NT2/D1 (cell line): ENCODE results near the gene LSM14B.
A peak's percentile ranks its signal among the peaks of the same experiment; 100 is the strongest.

Experiments used
- DNase-seq: peaks from one replicate; pipeline ENCODE4 v3.0.0-alpha.2; 2011; ENCODE audit warnings: low read depth, low spot score
- H3K27me3 ChIP-seq: 2 replicates; pipeline ENCODE4 v1.6.0; 2011; ENCODE audit warnings: mild to moderate bottlenecking; ENCODE audit not compliant: insufficient read length, insufficient read depth
- H3K36me3 ChIP-seq: 2 replicates; pipeline ENCODE4 v1.6.1; 2011; ENCODE audit warnings: mild to moderate bottlenecking, low read length, mixed read lengths; ENCODE audit not compliant: insufficient read depth, insufficient read length
- H3K4me1 ChIP-seq: 2 replicates; pipeline ENCODE4 v1.5.1; 2011; ENCODE audit not compliant: insufficient read depth, insufficient read length
- H3K4me3 ChIP-seq: 2 replicates; pipeline ENCODE4 v1.5.1; 2011; ENCODE audit warnings: low read depth; ENCODE audit not compliant: insufficient read length
- H3K9ac ChIP-seq: 2 replicates; pipeline ENCODE4 v1.6.0; 2011; ENCODE audit warnings: low read depth; ENCODE audit not compliant: insufficient read length
- H3K9me3 ChIP-seq: 2 replicates; pipeline ENCODE4 v1.5.1; 2011; ENCODE audit warnings: mild to moderate bottlenecking, low read length; ENCODE audit not compliant: insufficient read depth
- SUZ12 ChIP-seq: IDR thresholded peaks from 2 replicates; pipeline ENCODE4 v1.6.1; 2011; ENCODE audit not compliant: insufficient read length, insufficient read depth; ENCODE audit errors: extremely low read depth
- YY1 ChIP-seq: IDR thresholded peaks from 2 replicates; pipeline ENCODE4 v1.6.1; 2011; ENCODE audit not compliant: insufficient read length, insufficient read depth
- ZNF274 ChIP-seq: IDR thresholded peaks from 2 replicates; pipeline ENCODE4 v1.6.1; 2011; ENCODE audit warnings: mild to moderate bottlenecking, low read depth, low read length

Gene LSM14B

GRCh38 chr20:62136283-62137091 is 14.2 kb downstream of the LSM14B start:
- H3K4me1 ChIP-seq: peaks cover 9% of the 10 kb centered on the region
- peak; percentile 63 for DNase-seq

GRCh38 chr20:62137092-62137384 is 14.8 kb downstream of the LSM14B start:
- TF ChIP-seq SUZ12 (no peak), ZNF274 (no peak)
- no peaks in the 10 kb centered on the region for H3K27me3 ChIP-seq
- no peak overlapping the region for H3K4me3 ChIP-seq
- H3K36me3 ChIP-seq: peaks cover 99% of the 10 kb centered on the region
- peaks cover 11% of the 10 kb centered on the region for H3K4me1 ChIP-seq
- no peak overlapping the region for H3K9ac ChIP-seq
- no peaks in the 10 kb centered on the region for H3K9me3 ChIP-seq
- no peak for DNase-seq

More at GRCh38 chr20:62136283-62137091, 14.2 kb downstream of the LSM14B start:
- Histone ChIP-seq H3K4me3 (no peak overlapping the region), H3K9ac (no peak overlapping the region), H3K9me3 (no peaks in the 10 kb centered on the region), H3K36me3 (peaks cover 99% of the 10 kb centered on the region), H3K27me3 (no peaks in the 10 kb centered on the region)
- TF ChIP-seq YY1: no peak
- no peak for TF ChIP-seq ZNF274
- no peak for TF ChIP-seq SUZ12

GRCh38 chr20:62137478-62138203 is 15.4 kb downstream of the LSM14B start:
- H3K36me3 ChIP-seq: peaks cover 95% of the 10 kb centered on the region
- no peak for DNase-seq
- H3K4me3 ChIP-seq: no peak overlapping the region
- peaks cover 11% of the 10 kb centered on the region for H3K4me1 ChIP-seq
- TF ChIP-seq YY1: no peak
- no peak for TF ChIP-seq ZNF274
- TF ChIP-seq SUZ12: no peak
- no peaks in the 10 kb centered on the region for H3K9me3 ChIP-seq
- H3K9ac ChIP-seq: no peak overlapping the region
- no peaks in the 10 kb centered on the region for H3K27me3 ChIP-seq

GRCh38 chr20:62138204-62138543 is 15.9 kb downstream of the LSM14B start:
- H3K4me3 ChIP-seq: no peak overlapping the region
- H3K9ac ChIP-seq: no peak overlapping the region
- H3K4me1 ChIP-seq: peaks cover 11% of the 10 kb centered on the region
- DNase-seq: no peak
- TF ChIP-seq YY1 (no peak), SUZ12 (no peak), ZNF274 (no peak)
- no peaks in the 10 kb centered on the region for H3K9me3 ChIP-seq
- no peaks in the 10 kb centered on the region for H3K27me3 ChIP-seq
- H3K36me3 ChIP-seq: peaks cover 89% of the 10 kb centered on the region

- Histone ChIP-seq H3K4me1 (peaks cover 11% of the 10 kb centered on the region), H3K36me3 (peaks cover 82% of the 10 kb centered on the region)
- TF ChIP-seq ZNF274 (no peak), YY1 (no peak)
Measured at GRCh38 chr20:62138912-62139311, 16.6 kb downstream of the LSM14B start.

GRCh38 chr20:62139636-62140035 is 17.4 kb downstream of the LSM14B start:
- Histone ChIP-seq H3K9ac (no peak overlapping the region), H3K4me1 (peaks cover 13% of the 10 kb centered on the region), H3K36me3 (peaks cover 75% of the 10 kb centered on the region), H3K9me3 (no peaks in the 10 kb centered on the region), H3K4me3 (no peak overlapping the region), H3K27me3 (peaks cover 5% of the 10 kb centered on the region)
- DNase-seq: no peak
- TF ChIP-seq SUZ12: no peak
- no peak for TF ChIP-seq YY1
- no peak for TF ChIP-seq ZNF274

More at GRCh38 chr20:62138912-62139311, 16.6 kb downstream of the LSM14B start:
- Histone ChIP-seq H3K9me3 (no peaks in the 10 kb centered on the region), H3K4me3 (no peak overlapping the region), H3K9ac (no peak overlapping the region), H3K27me3 (no peaks in the 10 kb centered on the region)
- no peak for DNase-seq

- H3K36me3 ChIP-seq: peaks cover 75% of the 10 kb centered on the region
- TF ChIP-seq SUZ12: no peak
- no peak for TF ChIP-seq ZNF274
- TF ChIP-seq YY1: no peak
- no peak overlapping the region for H3K4me3 ChIP-seq
- no peak for DNase-seq
- H3K4me1 ChIP-seq: peaks cover 15% of the 10 kb centered on the region
- no peaks in the 10 kb centered on the region for H3K9me3 ChIP-seq
- H3K9ac ChIP-seq: no peak overlapping the region
- H3K27me3 ChIP-seq: peaks cover 11% of the 10 kb centered on the region
Measured at GRCh38 chr20:62141043-62141396, 18.7 kb downstream of the LSM14B start.
